Activated CD4-positive, alpha-beta T cell treated with anti-CD3 and anti-CD28 coated beads, Interleukin-2, amount 50 U/mL, for 1 hour (primary cell): ENCODE results near the gene LDB2.

ENCODE experiments used
- DNase-seq: peaks from one replicate; pipeline ENCODE4 v3.0.0-alpha.2; 2020

Gene LDB2

DNA sequence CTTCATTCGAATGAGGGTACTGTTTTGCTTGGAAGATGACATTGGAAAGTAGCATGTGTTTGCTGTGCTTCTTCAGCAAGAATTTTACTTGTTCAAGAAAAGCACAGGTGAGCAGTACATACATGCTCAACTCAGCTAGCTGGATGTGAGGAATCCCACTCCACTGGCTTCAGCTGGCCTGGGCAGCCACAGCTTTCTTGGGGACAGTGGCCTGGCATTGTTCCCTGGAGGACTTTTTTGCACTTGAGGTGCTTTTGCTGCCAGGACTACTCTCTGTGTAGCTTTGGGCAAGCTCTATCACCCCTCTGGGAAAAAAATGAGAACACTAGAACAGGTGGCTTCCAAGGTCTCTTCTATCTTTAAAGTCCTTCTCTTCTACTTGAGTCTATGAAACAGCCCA lies 184.3 kb downstream of the LDB2 start:
- no peak for DNase-seq

DNA sequence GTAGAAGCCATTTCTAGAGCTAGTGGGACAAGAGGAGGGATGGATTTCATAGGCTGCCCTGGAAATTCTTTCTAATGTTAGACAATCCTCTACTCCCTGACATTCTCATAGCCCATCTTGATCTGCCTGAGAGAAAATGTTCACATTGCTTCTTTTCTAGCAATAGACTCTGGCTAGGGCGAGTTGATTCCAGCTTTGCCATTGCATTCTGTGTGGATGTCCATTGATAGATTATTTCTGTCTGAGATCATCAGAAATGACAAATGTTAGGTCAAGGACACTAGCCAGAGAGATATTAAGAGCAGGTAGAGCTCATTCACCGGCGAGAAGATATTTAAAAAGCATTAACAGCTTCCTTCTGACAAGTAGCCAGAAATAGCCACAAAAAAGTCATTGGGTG lies 184.7 kb downstream of the LDB2 start:
- DNase-seq: no peak

DNA sequence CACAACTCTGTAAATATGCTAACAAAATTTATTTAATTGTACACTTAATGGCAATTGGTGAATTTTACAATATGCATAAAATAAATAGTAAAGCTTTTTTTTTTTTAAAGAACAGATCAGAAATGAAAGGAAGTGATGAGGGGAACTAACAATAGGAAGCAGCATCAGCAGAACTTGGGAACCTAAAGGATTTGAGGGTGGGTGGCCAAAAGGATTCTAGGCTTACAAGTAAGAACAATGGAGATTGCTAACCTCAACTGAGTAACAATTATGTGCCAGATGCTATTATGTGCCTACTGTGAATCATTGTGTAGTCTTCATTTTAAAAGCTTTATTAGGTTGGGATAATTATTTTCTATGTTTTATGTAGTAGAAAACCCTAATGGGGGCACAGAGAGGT lies 185.2 kb downstream of the LDB2 start:
- DNase-seq: no peak

DNA sequence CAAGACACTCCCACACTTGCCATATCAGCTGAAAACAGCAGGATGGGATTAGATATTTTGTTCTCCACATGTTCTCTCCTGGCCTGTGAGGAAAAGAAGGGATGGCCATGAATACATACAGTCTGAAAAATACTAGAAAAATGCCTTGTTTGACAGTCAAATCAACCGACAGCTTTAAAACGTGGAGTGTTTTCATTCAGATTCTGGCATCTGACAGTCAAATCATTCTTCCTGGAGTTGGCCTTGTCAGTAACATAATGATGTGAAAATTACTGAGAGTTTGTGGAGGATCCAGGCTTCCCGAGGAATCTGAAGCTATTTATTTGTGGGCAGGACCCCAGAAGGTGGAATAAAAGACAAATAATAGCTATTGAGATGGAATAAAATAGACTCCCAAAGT lies 188.2 kb downstream of the LDB2 start:
- DNase-seq: no peak

DNA sequence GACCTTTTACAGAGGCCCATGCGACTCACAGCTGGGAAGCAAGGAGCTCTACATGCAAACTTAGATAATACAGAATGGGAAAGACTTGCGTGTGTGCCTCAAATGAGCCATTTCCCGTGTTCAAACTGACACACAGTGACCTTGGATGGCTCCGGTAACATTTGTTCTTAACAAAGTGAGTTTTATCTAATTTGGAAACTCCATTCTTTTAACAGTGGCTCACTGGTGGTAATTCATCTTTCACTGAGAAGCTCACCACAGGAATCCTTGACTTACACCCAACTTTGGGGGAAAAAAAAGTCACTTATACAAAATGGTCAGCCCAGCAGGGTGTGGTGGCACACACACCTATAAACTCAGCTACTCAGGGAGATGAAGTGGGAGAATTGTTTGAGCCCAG lies 190.6 kb downstream of the LDB2 start:
- no peak for DNase-seq

DNA sequence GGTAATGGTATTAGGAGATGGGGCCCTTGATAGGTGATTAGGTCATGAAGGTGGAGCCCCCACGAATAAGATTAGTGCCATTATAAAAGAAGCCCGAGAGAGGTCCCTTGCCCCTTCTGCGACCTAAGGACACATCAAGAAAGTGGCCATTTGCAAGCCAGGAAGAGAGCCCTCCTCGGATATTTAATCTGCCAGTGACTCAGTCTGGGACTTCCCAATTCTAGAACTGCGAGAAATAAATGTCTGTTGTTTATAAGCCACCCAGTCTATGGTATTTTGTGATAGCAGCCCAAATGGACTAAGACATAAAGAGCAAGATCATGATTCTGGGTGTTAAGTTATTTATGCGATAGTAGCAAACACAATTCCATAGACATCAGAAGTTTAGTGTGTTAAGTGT lies 192.2 kb downstream of the LDB2 start:
- no peak for DNase-seq

DNA sequence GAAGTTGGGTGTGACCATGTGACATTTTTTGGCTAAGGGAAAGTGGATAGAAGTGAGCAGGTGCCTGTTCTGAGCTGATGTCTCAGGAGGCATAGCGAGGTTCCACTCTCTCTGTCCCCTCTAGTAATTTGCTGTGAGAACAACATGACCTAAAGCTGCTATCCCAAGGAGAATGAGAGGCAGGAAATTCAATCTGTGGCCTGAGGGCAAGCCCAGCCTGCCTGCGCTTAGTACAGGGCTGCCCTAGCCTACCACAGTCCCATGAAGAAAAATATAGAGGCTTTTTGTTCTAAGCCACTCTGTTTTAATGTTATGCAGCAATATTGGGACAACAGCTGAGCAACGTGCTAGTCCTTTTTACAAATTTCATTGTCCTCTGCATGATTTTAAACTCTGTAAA lies 193.1 kb downstream of the LDB2 start:
- DNase-seq: no peak

DNA sequence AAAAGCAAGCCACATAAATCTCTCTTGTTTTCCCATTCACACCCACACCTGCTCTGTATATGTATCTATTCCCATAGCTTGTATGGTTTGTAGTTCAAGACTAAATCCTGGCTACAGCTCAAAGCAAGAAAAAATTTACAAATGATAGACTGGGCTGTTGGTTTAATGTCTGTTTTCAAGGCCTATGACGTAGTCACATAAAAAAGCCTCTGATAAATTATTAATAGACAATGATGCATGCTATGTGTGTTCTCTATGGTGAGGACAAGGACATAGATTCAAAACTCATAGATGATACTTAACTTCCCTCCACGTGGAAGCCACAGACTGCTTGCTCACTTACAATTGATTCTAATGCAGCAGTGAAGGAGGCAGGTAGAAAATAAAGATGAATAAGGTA lies 194.0 kb downstream of the LDB2 start:
- DNase-seq: no peak

DNA sequence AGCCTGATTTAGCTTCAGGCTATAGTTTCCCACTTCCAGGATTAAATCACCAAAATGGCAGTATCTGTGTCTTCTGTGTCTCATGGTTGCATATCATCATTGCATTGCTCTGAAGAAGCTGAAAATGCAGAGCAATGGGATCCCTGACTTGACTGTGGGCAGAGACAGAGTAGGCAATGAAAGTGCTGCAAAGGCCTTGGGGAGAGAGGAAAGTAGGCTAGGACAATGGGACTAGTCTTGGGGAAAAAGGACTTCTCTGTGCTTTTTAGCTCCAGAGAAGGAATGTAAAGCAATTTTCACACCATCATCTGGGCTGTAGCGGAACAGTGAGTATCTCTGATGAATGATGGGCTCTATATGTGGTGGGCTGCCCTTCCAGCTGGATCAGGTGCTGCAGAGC lies 202.5 kb downstream of the LDB2 start:
- no peak for DNase-seq

DNA sequence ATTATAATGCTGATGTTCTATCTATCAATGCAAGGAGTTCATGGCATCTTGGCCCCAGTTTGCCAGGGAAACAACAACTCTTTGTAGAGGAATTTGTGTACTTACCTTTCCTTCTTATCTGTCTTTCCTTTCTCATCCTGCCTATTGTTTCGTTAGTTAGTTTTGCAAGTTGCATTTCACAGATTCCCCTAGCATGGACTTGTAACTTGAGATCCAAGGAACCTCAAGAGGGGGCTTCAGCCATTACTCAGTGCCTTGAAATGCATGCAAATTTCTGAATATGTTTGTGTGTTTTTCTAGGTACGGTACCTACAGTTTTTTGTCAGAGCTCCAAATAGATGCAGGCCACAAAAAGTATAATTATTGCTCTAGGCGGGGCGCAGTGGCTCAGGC lies 203.6 kb downstream of the LDB2 start:
- DNase-seq: no peak

DNA sequence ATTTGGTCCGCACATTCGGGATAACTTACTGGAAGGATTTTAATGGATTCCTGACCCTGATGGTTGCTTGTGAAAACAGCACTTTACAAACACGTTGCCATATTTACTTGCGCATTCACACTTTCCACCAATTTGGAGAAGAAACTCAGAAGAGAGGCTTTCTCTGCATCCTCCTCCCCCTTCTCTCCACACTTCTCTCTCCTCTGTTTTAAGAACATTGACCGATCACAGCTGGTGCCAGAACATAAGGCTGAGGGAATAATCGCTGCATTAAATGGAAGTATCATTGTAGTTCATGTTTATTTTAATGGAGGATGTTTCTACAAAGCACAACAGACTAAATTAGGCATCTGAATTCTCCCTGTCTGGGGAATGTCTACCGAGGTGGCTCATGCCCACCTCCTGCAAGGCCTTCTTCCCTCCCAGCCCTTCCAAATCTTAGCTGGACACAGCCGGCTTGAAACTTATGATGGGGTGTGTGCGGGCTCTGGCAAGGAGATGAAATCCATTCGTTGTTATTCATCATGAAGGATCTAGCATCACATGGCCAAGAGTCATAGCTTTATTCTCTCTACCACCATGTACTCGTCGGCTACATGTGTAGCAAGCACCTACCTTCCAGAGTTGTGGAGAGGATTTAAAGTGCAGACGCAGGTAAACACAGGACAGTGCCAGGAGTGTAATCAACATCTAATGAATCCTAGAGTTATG lies 204.1 kb downstream of the LDB2 start:
- DNase-seq: no peak

DNA sequence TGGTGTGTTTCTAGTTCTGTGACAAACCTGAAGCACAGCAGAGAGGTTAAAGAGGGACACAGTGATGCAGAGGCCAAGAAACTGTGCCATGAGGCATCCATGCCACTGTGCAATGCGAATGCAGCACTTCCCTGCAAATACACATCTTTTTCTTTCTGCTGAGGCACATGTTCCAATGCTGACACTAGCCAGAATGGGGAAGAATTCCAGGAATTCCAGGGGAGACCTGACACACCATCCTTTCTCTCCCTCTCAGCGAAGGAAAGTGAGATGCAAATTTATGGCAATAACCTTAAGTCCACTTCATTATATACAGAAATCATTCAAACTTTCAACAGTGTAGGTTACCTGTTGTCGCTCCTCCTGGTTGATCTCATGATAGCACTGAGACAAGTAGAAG lies 204.8 kb downstream of the LDB2 start:
- DNase-seq: no peak

DNA sequence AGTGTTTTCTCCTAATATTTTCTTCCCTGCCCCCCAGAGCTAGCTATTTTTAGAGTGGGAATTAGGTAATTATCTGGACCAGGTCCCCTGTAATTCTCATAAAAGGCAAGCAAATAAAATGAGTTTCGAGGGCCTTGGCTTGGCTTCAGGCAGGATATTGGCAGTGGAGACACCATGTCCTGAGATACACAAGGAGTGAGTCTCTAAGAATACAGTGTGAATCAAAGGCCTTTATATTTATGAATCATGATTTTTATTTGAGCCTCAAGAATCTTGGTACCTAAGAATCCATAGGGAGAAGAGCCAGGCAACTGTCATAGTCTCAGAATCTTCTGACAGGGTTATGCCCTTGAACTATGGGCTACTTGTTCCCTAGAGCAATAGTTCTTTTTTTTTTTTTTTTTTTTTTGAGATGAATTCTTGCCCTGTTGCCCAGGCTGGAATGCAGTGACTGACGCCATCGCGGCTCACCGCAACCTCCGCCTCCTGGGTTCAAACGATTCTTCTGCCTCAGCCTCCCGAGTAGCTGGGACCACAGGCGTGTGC lies 205.4 kb downstream of the LDB2 start:
- no peak for DNase-seq

DNA sequence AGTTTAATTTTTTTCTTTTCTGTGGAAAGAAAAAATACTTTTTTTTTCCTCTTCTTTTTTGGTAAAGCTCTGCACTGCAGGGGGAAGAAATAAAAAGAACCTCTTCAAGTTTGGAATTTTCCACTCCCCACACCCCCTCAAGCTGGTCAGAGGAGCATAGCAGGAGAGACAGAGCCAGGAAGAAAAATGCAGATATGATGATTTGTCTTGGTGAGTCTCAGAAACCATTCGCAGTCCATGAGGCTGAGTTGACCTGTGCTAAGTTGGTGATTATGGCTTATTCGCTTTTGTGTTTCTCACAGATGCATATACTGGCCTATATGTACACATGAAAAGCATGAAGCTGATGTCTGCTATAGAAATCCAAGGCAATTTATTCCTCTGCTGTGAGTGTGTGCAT lies 205.9 kb downstream of the LDB2 start:
- no peak for DNase-seq

DNA sequence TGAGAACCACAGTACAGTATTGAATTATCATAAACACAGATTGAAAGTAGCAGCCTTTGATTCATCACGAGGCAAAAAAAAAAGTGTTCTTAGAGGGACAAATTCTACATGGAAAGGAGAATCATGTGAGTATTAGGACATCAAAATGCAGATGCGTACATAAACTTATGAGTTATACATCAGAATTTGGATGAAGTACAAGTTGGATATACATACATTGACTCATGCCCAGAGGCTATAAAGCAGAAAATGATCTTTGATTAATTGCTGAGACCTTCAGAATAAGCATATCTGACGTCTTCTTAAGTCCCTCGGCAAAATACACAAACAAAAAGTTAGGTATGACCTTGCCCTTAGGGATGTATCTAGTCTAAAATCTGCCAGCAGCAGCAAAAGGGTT lies 206.4 kb downstream of the LDB2 start:
- DNase-seq: no peak

DNA sequence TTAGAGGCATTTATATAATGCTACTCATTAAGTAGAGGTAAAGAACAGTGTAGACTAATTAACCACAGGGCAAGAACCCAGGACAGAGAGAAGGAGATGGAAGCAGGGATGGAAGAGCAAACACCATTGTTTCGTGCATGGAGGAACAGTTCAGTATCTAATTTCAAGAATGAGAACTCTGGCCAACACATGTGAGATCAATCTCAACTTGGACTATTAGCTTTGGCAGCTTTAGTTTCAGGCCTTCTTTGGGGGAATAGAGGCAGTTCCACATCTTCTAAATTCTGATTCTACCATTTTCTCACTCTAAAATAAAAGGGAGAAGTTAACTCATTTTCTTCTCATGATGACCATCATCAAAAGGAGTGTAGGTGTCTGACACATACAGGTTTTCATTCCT lies 207.0 kb downstream of the LDB2 start:
- no peak for DNase-seq

DNA sequence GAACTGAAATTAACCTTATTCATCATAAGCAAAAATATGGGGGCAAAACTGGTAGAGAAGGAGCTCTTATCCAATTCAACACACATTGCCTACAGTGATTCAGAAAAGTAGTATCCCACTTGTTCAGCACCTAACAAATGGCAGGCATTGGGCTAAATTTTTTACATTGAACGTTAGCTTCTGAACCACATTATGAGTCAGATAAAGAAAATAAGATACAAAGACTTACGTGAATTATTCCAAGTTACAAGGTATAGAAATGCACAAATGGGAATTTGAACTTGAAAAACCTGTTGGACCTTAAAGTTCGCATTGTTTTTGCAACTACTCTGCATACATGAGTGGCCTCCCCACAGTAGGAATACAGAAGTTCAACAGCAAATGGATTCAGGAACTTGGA lies 210.6 kb downstream of the LDB2 start:
- no peak for DNase-seq

DNA sequence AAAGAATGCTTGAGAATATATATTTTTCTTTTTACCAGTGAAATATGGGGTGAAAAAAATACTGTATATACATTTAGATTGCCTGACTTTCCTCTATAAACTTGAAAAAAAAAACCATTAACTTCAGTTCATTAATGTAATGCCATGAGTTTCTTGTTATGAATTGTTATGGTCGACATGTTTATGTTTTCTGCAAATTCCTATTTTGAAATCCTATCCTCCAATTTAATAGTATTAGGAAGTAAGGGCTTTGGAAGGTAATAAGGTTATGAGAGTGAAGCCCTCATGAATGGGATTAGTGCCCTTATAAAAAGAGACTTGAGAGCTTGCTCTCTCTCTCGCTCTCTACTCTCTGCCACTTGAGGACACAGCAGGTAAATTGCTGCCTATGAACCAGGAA lies 211.4 kb downstream of the LDB2 start:
- DNase-seq: no peak

DNA sequence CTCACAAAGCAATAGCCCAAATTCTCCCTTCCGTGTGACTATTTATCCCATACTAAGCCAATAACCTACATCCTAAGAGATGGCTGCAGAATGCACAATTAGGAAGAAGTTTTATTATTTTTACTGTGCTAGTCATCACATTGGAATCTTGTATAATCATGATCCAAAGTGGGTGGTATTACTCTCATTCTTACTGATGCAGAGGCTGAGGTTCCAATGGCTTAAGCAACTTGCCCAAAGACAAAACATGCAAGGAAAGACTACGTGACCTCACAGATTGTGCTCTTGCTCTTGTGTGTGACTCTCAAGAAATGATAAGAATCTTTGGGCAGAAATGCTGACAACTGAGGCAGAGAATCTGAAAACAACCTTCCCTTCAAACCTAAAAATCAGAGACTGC lies 212.2 kb downstream of the LDB2 start:
- DNase-seq: no peak

DNA sequence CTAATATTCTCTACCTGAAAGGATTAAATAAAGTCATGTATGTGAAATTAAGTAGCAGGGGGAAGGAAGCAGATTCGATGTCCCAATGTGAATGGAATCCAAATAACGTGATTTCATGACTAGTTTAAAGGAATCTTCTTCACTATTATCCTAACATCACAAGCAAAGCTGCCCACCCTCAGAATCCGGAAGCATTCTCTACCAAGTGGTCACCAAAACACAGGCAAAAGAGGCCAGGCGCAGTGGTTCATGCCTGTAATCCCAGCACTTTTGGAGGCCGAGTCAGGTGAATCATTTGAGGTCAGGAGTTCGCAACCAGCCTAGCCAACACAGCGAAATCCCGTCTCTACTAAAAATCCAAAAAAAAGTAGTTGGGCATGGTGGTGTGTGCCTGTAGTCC lies 212.9 kb downstream of the LDB2 start:
- DNase-seq: no peak

DNA sequence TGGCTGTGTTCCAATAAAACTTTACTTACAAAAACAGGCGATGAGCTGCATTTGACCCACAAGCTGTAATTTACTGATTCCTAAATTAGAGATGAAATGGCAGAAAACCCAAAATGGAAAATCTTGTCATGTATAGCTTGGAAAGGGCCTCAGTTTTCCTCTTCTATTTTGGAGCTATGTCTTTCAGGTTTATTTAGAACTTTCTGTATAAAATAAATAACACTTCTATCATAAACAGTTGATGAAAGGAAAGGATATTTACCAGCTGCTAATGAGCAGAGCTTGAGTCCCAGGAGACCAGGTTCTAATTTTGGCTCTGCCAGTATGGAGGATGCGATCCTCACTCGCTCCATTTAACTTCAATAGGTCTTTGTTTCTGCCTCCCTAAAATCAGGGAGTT lies 213.5 kb downstream of the LDB2 start:
- DNase-seq: no peak

DNA sequence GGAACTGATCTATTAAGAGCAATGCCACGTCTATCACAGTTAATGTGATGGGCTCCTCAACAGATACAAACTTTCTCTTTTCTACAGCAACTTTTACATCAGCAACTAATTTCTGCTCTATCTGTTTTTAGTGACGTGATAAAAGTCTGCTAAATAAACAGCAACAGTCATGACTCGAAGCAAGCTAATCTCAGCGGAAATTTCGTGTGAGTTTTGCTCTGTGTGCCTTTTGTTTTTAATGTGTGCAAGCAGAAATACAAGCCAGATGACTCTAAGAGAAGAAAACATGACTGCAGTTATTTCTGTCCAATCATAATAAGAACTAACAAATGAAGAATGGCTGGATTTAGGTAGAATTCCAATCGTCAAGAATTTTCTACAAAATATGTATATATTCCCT lies 214.3 kb downstream of the LDB2 start:
- no peak for DNase-seq

DNA sequence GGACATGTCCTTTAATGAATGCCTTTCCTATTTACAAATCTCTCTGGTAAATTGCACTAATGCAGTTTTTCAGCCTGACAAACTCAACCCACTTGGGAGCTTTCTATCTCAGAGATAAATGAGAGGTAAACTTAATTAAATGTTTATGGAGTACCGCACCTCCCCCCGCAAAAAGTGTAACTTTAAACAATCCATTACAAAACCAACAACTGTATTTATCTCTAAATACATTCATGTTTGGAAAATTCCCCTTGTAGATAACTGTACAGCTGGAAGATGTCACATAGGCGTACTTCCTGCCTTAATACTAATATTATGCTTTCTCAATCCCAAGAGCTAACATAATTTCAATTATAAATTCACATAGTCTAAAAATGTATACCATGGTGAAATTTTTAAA lies 215.5 kb downstream of the LDB2 start:
- DNase-seq: no peak

DNA sequence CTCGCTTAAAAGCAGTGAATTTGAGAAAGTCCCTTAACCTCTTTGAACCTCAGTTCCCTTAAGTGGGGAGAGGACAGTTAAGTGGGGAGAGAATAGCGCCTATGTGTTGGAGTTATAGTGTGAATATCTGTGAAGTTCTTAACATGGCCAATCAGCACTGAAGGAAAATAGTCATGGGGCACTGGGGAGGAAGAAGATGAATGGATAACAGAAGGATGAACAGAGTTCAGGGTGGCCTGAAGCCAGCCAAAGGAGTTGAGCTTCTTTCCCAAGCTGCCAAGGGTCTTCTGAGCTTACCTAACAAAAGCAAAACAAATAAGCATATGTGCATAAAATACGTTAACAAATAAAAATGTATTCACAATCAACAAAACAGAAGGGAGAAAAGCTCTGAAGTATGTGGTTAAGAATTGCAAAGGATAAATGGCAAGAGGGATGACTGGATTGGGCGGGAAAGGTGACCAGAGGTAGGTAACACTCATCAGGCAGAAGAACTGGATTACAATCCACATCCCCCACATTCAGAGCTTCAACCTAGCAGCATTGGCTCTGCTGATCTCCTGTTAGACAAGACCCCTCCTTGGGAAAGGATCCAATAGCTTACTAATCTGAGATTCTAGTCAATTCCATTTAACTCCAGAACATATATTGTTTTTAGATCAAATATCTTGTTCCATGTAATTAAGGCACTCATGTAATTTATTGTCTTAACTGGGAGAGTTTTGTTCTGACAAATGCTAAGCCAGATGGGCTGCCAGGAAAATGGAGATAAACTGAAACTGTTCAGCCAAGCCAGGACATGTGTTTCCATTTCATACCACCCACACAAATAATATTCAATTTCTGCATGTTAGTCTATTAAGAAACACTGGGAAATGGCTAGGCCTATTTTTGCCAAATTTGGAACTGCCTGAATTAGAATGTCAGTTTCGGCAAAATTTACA lies 221.2 kb downstream of the LDB2 start:
- no peak for DNase-seq
